Neural progenitor cell (in vitro differentiated cells): ENCODE measurements around the gene RALB. TPM values are rescaled to one million over a fixed set of nuclear protein-coding genes. Genes with fewer than 3 reads are reported as not detected.

Source experiments
- DNase-seq: peaks from one replicate; pipeline ENCODE4 v3.0.0-alpha.2; 2016; ENCODE audit warnings: low spot score
- H2AFZ ChIP-seq: fragments of 200-600 bp; sonication (generic); replicated peaks from 2 replicates; pipeline ENCODE4 v1.6.1; 2016; ENCODE audit warnings: antibody characterized with exemption
- H3F3A ChIP-seq: fragments of 200-600 bp; sonication (generic); 2 replicates; pipeline ENCODE4 v1.6.1; 2016; ENCODE audit warnings: antibody characterized with exemption, low read depth
- H3K27ac ChIP-seq: fragments of 200-600 bp; sonication (generic); 2 replicates; pipeline ENCODE4 v1.5.1; 2016; ENCODE audit warnings: mild to moderate bottlenecking
- H3K27me3 ChIP-seq: fragments of 200-600 bp; sonication (generic); 2 replicates; pipeline ENCODE4 v1.6.1; 2016; ENCODE audit warnings: mild to moderate bottlenecking, moderate library complexity
- H3K36me3 ChIP-seq: fragments of 200-600 bp; sonication (generic); 2 replicates; pipeline ENCODE4 v1.5.1; 2016
- H3K4me1 ChIP-seq: fragments of 200-600 bp; sonication (generic); 2 replicates; pipeline ENCODE4 v1.6.1; 2016; ENCODE audit warnings: mixed run types
- H3K4me2 ChIP-seq: fragments of 200-600 bp; sonication (generic); 2 replicates; pipeline ENCODE4 v1.6.1; 2016
- H3K4me3 ChIP-seq: fragments of 200-600 bp; sonication (generic); 2 replicates; pipeline ENCODE4 v1.5.1; 2016
- H3K79me2 ChIP-seq: fragments of 200-600 bp; sonication (generic); 2 replicates; pipeline ENCODE4 v1.6.1; 2016; ENCODE audit warnings: low read depth
- H3K9ac ChIP-seq: fragments of 200-600 bp; sonication (generic); 2 replicates; pipeline ENCODE4 v1.6.1; 2016
- H3K9me3 ChIP-seq: fragments of 200-600 bp; sonication (generic); 2 replicates; pipeline ENCODE4 v1.5.1; 2016; ENCODE audit warnings: low read depth
- H4K20me1 ChIP-seq: fragments of 200-600 bp; sonication (generic); 2 replicates; pipeline ENCODE4 v1.6.1; 2016; ENCODE audit warnings: low read depth
- H3K27ac Mint-ChIP-seq: 3 replicates; pipeline ENCODE4 v1.8.0; 2021; ENCODE audit warnings: mixed read lengths
- H3K27me3 Mint-ChIP-seq: 2 replicates; pipeline ENCODE4 v1.8.0; 2022; ENCODE audit warnings: low read depth, mild to moderate bottlenecking, inconsistent platforms, moderate library complexity, mixed read lengths; ENCODE audit not compliant: insufficient read depth
- H3K36me3 Mint-ChIP-seq: 3 replicates; pipeline ENCODE4 v1.8.0; 2021; ENCODE audit warnings: mixed read lengths
- H3K4me1 Mint-ChIP-seq: 3 replicates; pipeline ENCODE4 v1.8.0; 2021; ENCODE audit warnings: mixed read lengths
- H3K4me3 Mint-ChIP-seq: 3 replicates; pipeline ENCODE4 v1.8.0; 2021; ENCODE audit warnings: mild to moderate bottlenecking, moderate library complexity, mixed read lengths
- H3K9me3 Mint-ChIP-seq: 3 replicates; pipeline ENCODE4 v1.8.0; 2020; ENCODE audit warnings: mixed read lengths
- EZH2 ChIP-seq: fragments of 200-600 bp; sonication (generic); IDR thresholded peaks from 2 replicates; pipeline ENCODE4 v1.6.1; 2017; ENCODE audit warnings: antibody characterized with exemption, mild to moderate bottlenecking, moderate library complexity
- EZH2phosphoT487 ChIP-seq: fragments of 200-600 bp; sonication (generic); IDR thresholded peaks from 2 replicates; pipeline ENCODE4 v1.6.1; 2017; ENCODE audit warnings: antibody characterized with exemption
- total RNA-seq: library from RNA; depleted of rRNA; stranded (reverse); fragments of >200 nt; gene quantifications from 2 replicates; pipeline ENCODE4 v1.2.3, GENCODE V29; 2015; ENCODE audit warnings: low replicate concordance
- TF ChIP-seq, protein P1 (sequence below): fragments of 200-600 bp; sonication (generic); IDR thresholded peaks from 2 replicates; pipeline ENCODE4 v1.5.1; 2017; ENCODE audit warnings: antibody characterized with exemption, mild to moderate bottlenecking

RALB gene
- total RNA-seq, 1 donor from 2014 or later = 79.8 TPM

DNA sequence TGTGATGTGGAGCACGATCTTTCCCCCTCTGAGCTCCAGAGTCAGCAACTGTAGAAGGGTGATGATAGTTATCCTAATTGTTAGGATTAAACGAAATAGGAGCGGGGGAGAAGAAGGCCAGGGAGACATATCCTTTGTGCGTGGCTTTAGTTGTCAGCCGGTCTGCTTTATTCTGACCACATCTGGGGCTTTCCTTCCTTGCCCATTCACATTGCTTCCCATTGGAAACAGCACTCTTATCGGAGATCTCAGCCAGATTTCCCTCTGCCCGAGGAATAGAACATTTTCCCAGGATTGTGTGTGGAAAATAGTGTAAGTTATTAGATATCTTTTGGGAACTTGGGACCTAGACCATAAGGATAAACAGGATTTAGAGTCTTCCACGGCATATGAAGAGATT, 1.5 kb downstream of the RALB start:
- Histone ChIP-seq H3K36me3 (no peaks in the 10 kb centered on the region), H3K79me2 (peaks cover 39% of the 10 kb centered on the region), H3K27ac (no peak overlapping the region), H2AFZ (no peak overlapping the region), H3K4me2 (peak overlapping the region; percentile 95), H3K27me3 (peaks cover 31% of the 10 kb centered on the region), H3K4me3 (peak overlapping the region; percentile 65), H3F3A (peaks cover 15% of the 10 kb centered on the region), H3K9me3 (no peaks in the 10 kb centered on the region), H4K20me1 (peaks cover 9% of the 10 kb centered on the region), H3K9ac (no peak overlapping the region), H3K4me1 (peaks cover 25% of the 10 kb centered on the region)
- Mint-ChIP-seq H3K4me1 (peaks cover 23% of the 10 kb centered on the region), H3K36me3 (peaks cover 18% of the 10 kb centered on the region), H3K27me3 (peaks cover 20% of the 10 kb centered on the region), H3K9me3 (peaks cover 10% of the 10 kb centered on the region), H3K4me3 (peak overlapping the region; percentile 93), H3K27ac (no peak overlapping the region)
- no peak for TF ChIP-seq EZH2
- TF ChIP-seq, protein P1, sequence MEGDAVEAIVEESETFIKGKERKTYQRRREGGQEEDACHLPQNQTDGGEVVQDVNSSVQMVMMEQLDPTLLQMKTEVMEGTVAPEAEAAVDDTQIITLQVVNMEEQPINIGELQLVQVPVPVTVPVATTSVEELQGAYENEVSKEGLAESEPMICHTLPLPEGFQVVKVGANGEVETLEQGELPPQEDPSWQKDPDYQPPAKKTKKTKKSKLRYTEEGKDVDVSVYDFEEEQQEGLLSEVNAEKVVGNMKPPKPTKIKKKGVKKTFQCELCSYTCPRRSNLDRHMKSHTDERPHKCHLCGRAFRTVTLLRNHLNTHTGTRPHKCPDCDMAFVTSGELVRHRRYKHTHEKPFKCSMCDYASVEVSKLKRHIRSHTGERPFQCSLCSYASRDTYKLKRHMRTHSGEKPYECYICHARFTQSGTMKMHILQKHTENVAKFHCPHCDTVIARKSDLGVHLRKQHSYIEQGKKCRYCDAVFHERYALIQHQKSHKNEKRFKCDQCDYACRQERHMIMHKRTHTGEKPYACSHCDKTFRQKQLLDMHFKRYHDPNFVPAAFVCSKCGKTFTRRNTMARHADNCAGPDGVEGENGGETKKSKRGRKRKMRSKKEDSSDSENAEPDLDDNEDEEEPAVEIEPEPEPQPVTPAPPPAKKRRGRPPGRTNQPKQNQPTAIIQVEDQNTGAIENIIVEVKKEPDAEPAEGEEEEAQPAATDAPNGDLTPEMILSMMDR = no peak
- no peak for TF ChIP-seq EZH2phosphoT487
- peak; percentile 27 for DNase-seq

DNA sequence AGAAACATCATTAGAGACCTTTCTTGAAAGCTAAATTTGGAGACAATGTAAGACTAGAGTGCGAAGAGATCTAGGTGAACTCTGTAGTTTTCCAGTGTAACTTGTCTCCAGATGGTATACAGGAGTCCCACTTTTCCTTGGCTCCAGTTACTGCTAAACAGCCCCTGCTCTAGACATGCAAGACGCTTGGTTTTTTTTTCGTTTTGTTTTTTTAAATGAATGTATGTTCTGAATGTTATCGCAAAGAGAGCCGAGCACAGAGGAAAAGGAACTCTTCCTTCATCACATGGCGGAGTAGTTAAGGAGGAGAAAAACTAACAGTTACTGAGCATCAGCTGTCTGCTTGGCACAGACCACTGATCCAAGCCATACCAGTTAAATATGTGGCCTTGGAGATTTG, 2.4 kb downstream of the RALB start:
- Histone ChIP-seq H3K36me3 (no peaks in the 10 kb centered on the region), H4K20me1 (peaks cover 9% of the 10 kb centered on the region), H2AFZ (no peak overlapping the region), H3K4me3 (no peak overlapping the region), H3K27ac (no peak overlapping the region), H3K9ac (no peak overlapping the region), H3F3A (peaks cover 15% of the 10 kb centered on the region), H3K4me1 (peaks cover 25% of the 10 kb centered on the region), H3K9me3 (no peaks in the 10 kb centered on the region), H3K27me3 (peaks cover 24% of the 10 kb centered on the region), H3K4me2 (peak overlapping the region; percentile 95), H3K79me2 (peaks cover 39% of the 10 kb centered on the region)
- Mint-ChIP-seq H3K27me3 (peaks cover 16% of the 10 kb centered on the region), H3K27ac (no peak overlapping the region), H3K9me3 (peaks cover 13% of the 10 kb centered on the region), H3K4me1 (peaks cover 18% of the 10 kb centered on the region), H3K4me3 (peak overlapping the region; percentile 59), H3K36me3 (peaks cover 21% of the 10 kb centered on the region)
- TF ChIP-seq EZH2phosphoT487 (no peak), EZH2 (no peak)
- TF ChIP-seq, protein P1 = no peak
- DNase-seq = no peak

DNA sequence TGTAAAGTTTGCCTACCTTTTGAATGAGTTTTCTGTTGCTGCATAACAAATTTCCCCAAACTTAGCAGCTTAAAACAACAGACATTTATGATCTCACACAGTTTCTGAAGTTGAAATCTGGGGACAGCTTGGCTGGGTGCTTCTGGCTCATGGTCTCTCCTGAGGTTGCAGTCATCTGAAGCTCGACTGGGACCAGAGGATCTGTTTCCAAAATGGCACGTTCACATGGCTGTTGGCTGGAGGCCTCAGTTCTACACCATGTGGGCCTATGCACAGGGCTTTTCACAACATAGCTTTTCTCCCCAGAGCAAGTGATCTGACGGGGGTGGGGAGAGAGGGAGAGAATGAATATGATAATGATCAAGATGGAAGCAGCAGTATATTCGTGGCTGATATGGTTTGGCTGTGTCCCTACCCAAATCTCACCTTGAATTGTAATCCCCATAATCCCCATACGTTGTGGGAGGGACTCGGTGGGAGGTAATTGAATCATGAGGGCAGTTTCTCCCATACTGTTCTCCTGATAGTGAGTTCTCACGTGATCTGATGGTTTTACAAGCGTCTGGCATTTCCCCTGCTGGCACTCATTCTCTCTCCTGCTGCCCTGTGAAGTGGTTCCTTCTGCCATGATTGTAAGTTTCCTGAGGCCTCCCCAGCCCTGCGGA, 3.5 kb downstream of the RALB start:
- peaks cover 39% of the 10 kb centered on the region for H3K79me2 ChIP-seq
- H3K27ac ChIP-seq = no peak overlapping the region
- DNase-seq = no peak
- no peak overlapping the region for H3K4me2 ChIP-seq
- Mint-ChIP-seq H3K27ac (no peak overlapping the region), H3K36me3 (peaks cover 21% of the 10 kb centered on the region), H3K4me3 (no peak overlapping the region), H3K4me1 (peaks cover 18% of the 10 kb centered on the region), H3K9me3 (peaks cover 20% of the 10 kb centered on the region), H3K27me3 (peaks cover 10% of the 10 kb centered on the region)
- peaks cover 25% of the 10 kb centered on the region for H3K4me1 ChIP-seq
- H4K20me1 ChIP-seq = peaks cover 9% of the 10 kb centered on the region
- TF ChIP-seq, protein P1 = no peak
- TF ChIP-seq EZH2 (no peak), EZH2phosphoT487 (no peak)
- H3K36me3 ChIP-seq = no peaks in the 10 kb centered on the region
- peaks cover 15% of the 10 kb centered on the region for H3F3A ChIP-seq
- no peaks in the 10 kb centered on the region for H3K9me3 ChIP-seq
- no peak overlapping the region for H2AFZ ChIP-seq
- H3K4me3 ChIP-seq = no peak overlapping the region
- peaks cover 13% of the 10 kb centered on the region for H3K27me3 ChIP-seq
- no peak overlapping the region for H3K9ac ChIP-seq
